ENCODE measurements around the gene TCP11L2.

GRCh38 chr12:106386813-106387535 lies 84.4 kb downstream of the TCP11L2 start:
- TF ChIP-seq, protein P1, sequence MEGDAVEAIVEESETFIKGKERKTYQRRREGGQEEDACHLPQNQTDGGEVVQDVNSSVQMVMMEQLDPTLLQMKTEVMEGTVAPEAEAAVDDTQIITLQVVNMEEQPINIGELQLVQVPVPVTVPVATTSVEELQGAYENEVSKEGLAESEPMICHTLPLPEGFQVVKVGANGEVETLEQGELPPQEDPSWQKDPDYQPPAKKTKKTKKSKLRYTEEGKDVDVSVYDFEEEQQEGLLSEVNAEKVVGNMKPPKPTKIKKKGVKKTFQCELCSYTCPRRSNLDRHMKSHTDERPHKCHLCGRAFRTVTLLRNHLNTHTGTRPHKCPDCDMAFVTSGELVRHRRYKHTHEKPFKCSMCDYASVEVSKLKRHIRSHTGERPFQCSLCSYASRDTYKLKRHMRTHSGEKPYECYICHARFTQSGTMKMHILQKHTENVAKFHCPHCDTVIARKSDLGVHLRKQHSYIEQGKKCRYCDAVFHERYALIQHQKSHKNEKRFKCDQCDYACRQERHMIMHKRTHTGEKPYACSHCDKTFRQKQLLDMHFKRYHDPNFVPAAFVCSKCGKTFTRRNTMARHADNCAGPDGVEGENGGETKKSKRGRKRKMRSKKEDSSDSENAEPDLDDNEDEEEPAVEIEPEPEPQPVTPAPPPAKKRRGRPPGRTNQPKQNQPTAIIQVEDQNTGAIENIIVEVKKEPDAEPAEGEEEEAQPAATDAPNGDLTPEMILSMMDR (IDR thresholded peaks at IDR 0.05; ENCODE audit: insufficient read depth, low read depth, low read length): no peak
- TF ChIP-seq EZH2 (IDR thresholded peaks at IDR 0.05; ENCODE audit: insufficient read depth, low read length): no peak

Data from astrocyte (in vitro differentiated cells and primary cell).